Measurements from ENCODE around the gene PTPN23.

- TF ChIP-seq CTCF (IDR thresholded peaks at IDR 0.05; ENCODE audit: poor library complexity), result no peak
- no peak for TF ChIP-seq EZH2 (IDR thresholded peaks at IDR 0.05; ENCODE audit: borderline replicate concordance)
Observed at GRCh38 chr3:47441796-47442551, 61.2 kb downstream of the PTPN23 start.
